Brain microvascular endothelial cell (primary cell): ENCODE results near the gene DPYSL5.

ENCODE experiments used
- DNase-seq: peaks from one replicate; pipeline ENCODE4 v3.0.0-alpha.2; 2020
- H3K27ac ChIP-seq: fragments of 250-450 bp; sonication (Bioruptor Pico); 2 replicates; pipeline ENCODE4 v1.5.1; 2020; ENCODE audit warnings: mild to moderate bottlenecking, moderate library complexity
- H3K27me3 ChIP-seq: fragments of 250-450 bp; sonication (Bioruptor Pico); replicated peaks from 2 replicates; pipeline ENCODE4 v1.5.1; 2020; ENCODE audit warnings: mild to moderate bottlenecking
- H3K36me3 ChIP-seq: fragments of 250-450 bp; sonication (Bioruptor Pico); replicated peaks from 2 replicates; pipeline ENCODE4 v1.5.1; 2020; ENCODE audit warnings: mild to moderate bottlenecking
- H3K4me3 ChIP-seq: 2 replicates; pipeline ENCODE4 v1.5.1; 2011; ENCODE audit warnings: low read depth, mild to moderate bottlenecking, control low read depth, low read length, moderate library complexity
- CTCF ChIP-seq: IDR thresholded peaks from 2 replicates; pipeline ENCODE4 v1.5.1; 2011; ENCODE audit warnings: low read depth, mild to moderate bottlenecking, moderate library complexity, low read length, control low read depth, inconsistent platforms; ENCODE audit errors: missing control alignments
- in situ Hi-C: cut with HindIII; loops from 2 replicates; pipeline ENCODE4 v1.10.0; 2017; ENCODE audit warnings: low sequenced_read_pairs, low pct_ligation_motif_present

DPYSL5 gene

GRCh38 chr2:26887151-26887550, 39.2 kb downstream of the DPYSL5 start:
- Histone ChIP-seq H3K27ac (no peak overlapping the region), H3K27me3 (peaks cover 4% of the 10 kb centered on the region), H3K4me3 (no peak overlapping the region), H3K36me3 (no peaks in the 10 kb centered on the region)
- in situ Hi-C loops = no loop called here
- no peak for TF ChIP-seq CTCF
- no peak for DNase-seq

GRCh38 chr2:26889796-26890195, 41.9 kb downstream of the DPYSL5 start:
- in situ Hi-C loops = no loop called here
- Histone ChIP-seq H3K27ac (no peak overlapping the region), H3K4me3 (no peak overlapping the region), H3K36me3 (no peaks in the 10 kb centered on the region), H3K27me3 (no peaks in the 10 kb centered on the region)
- no peak for DNase-seq
- no peak for TF ChIP-seq CTCF

GRCh38 chr2:26890341-26891000, 42.5 kb downstream of the DPYSL5 start:
- Histone ChIP-seq H3K36me3 (no peaks in the 10 kb centered on the region), H3K4me3 (no peak overlapping the region), H3K27ac (no peak overlapping the region), H3K27me3 (no peaks in the 10 kb centered on the region)
- DNase-seq = no peak
- no peak for TF ChIP-seq CTCF
- in situ Hi-C loops = no loop called here

GRCh38 chr2:26892133-26892532, 44.2 kb downstream of the DPYSL5 start:
- TF ChIP-seq CTCF = no peak
- H3K4me3 ChIP-seq = no peak overlapping the region
- no peaks in the 10 kb centered on the region for H3K36me3 ChIP-seq
- in situ Hi-C loops = no loop called here
- H3K27me3 ChIP-seq = no peaks in the 10 kb centered on the region
- no peak overlapping the region for H3K27ac ChIP-seq
- no peak for DNase-seq

- no peak overlapping the region for H3K27ac ChIP-seq
- in situ Hi-C loops = no loop called here
- DNase-seq = no peak
- TF ChIP-seq CTCF = no peak
- no peaks in the 10 kb centered on the region for H3K27me3 ChIP-seq
- H3K36me3 ChIP-seq = no peaks in the 10 kb centered on the region
- H3K4me3 ChIP-seq = no peak overlapping the region
These were observed 45.1 kb downstream of the DPYSL5 start for GRCh38 chr2:26892922-26893524.

GRCh38 chr2:26894136-26894535, 46.2 kb downstream of the DPYSL5 start:
- Histone ChIP-seq H3K36me3 (no peaks in the 10 kb centered on the region), H3K4me3 (no peak overlapping the region), H3K27ac (no peak overlapping the region), H3K27me3 (no peaks in the 10 kb centered on the region)
- TF ChIP-seq CTCF = no peak
- in situ Hi-C loops = no loop called here
- no peak for DNase-seq
